Measurements from ENCODE around the gene LRRTM2. TPM values are rescaled to one million over a fixed set of nuclear protein-coding genes. Genes with fewer than 3 reads are reported as not detected.

Gene LRRTM2
- total and polyA plus RNA-seq, 2 donors (not counting 1 experiment from before 2014, with no cell fraction given): 0.01 TPM; not detected in 1

GRCh38 chr5:138850865-138851435, 24.2 kb downstream of the LRRTM2 start:
- 50% methylated on average over 2 of the region's 2 CpGs for WGBS (ENCODE audit: insufficient coverage)
- Histone ChIP-seq H3K9me3 (ENCODE audit: control extremely low read depth in 1 of 3, control insufficient read depth in 2 of 3, insufficient read depth in 1 of 3, low read length in 2 of 3) (no peaks in the 10 kb centered on the region), H3K4me1 (ENCODE audit: control insufficient read depth in 2 of 2, insufficient read depth in 2 of 2, low read length in 2 of 2) (no peaks in the 10 kb centered on the region), H3K27ac (ENCODE audit: low read length in 2 of 2) (no peak overlapping the region), H3K27me3 (replicated peaks in 1 of 4; ENCODE audit: control extremely low read depth in 1 of 4, control insufficient read depth in 3 of 4, insufficient read depth in 4 of 4, low read length in 3 of 4) (no peaks in the 10 kb centered on the region), H4K20me1 (ENCODE audit: control insufficient read depth, insufficient read depth, low read length, poor library complexity, severe bottlenecking) (peaks cover 11% of the 10 kb centered on the region), H3K36me3 (replicated peaks in 1 of 2; ENCODE audit: control extremely low read depth in 1 of 2, control insufficient read depth in 1 of 2, extremely low read depth in 1 of 2, insufficient read depth in 2 of 2, low read length in 1 of 2) (no peaks in the 10 kb centered on the region), H3K4me2 (replicated peaks; ENCODE audit: low read depth, low read length, poor library complexity, severe bottlenecking) (no peak overlapping the region), H3K4me3 (ENCODE audit: control extremely low read depth in 1 of 5, extremely low read depth in 1 of 5, insufficient read depth in 1 of 5, low read depth in 2 of 5, low read length in 4 of 5) (no peak overlapping the region), H3K79me2 (ENCODE audit: control insufficient read depth, insufficient read depth, low read length) (no peaks in the 10 kb centered on the region), H3K9ac (ENCODE audit: low read length) (no peak overlapping the region), H2AFZ (ENCODE audit: insufficient read depth, low read depth, low read length, poor library complexity, severe bottlenecking) (no peak overlapping the region)
- intact Hi-C loops (cut with micrococcal nuclease): no loop called here
- no peak for DNase-seq
- ChIA-PET CTCF (interaction anchor here (0.6 kb wide), 1 partner anchor 616 kb away, joined by 3 read pairs; no protein-coding TSS in a partner anchor), POLR2A (no interaction called here)
- Mint-ChIP-seq H3K4me3 (no peak overlapping the region), H3K27me3 (no peaks in the 10 kb centered on the region), H3K9me3 (ENCODE audit: insufficient read depth) (no peaks in the 10 kb centered on the region), H3K27ac (no peak overlapping the region), H3K4me1 (peaks cover 16% of the 10 kb centered on the region)
- no peak for ATAC-seq (ENCODE audit: low read depth)
- TF ChIP-seq EZH2 (IDR thresholded peaks at IDR 0.05; ENCODE audit: borderline replicate concordance, insufficient read depth, low read depth, low read length, poor library complexity, severe bottlenecking) (no peak), CTCF (IDR thresholded peaks at IDR 0.05) (no peak)

GRCh38 chr5:138849882-138850281, 25.3 kb downstream of the LRRTM2 start:
- ATAC-seq (ENCODE audit: low read depth) (no peak), DNase-seq (no peak)
- no peaks in the 10 kb centered on the region for H3K36me3 ChIP-seq (replicated peaks in 1 of 2; ENCODE audit: control extremely low read depth in 1 of 2, control insufficient read depth in 1 of 2, extremely low read depth in 1 of 2, insufficient read depth in 2 of 2, low read length in 1 of 2)
- Mint-ChIP-seq H3K27ac (no peak overlapping the region), H3K27me3 (no peaks in the 10 kb centered on the region), H3K4me3 (no peak overlapping the region), H3K4me1 (peaks cover 14% of the 10 kb centered on the region), H3K9me3 (ENCODE audit: insufficient read depth) (no peaks in the 10 kb centered on the region)
- H2AFZ ChIP-seq (ENCODE audit: insufficient read depth, low read depth, low read length, poor library complexity, severe bottlenecking): no peak overlapping the region
- TF ChIP-seq EZH2 (IDR thresholded peaks at IDR 0.05; ENCODE audit: borderline replicate concordance, insufficient read depth, low read depth, low read length, poor library complexity, severe bottlenecking) (no peak), CTCF (IDR thresholded peaks at IDR 0.05) (no peak)
- ChIA-PET CTCF (interaction anchor here (1.0 kb wide), 1 partner anchor 25 kb away, joined by 3 read pairs; no protein-coding TSS in a partner anchor), POLR2A (interaction anchor here (0.6 kb wide), 1 partner anchor 19 kb away, joined by 3 read pairs; no protein-coding TSS in a partner anchor)
- no peak overlapping the region for H3K27ac ChIP-seq (ENCODE audit: low read length in 2 of 2)
- H3K9me3 ChIP-seq (ENCODE audit: control extremely low read depth in 1 of 3, control insufficient read depth in 2 of 3, insufficient read depth in 1 of 3, low read length in 2 of 3): no peaks in the 10 kb centered on the region
- WGBS (ENCODE audit: insufficient coverage): 75% methylated on average over 1 of the region's 1 CpG
- H3K4me2 ChIP-seq (replicated peaks; ENCODE audit: low read depth, low read length, poor library complexity, severe bottlenecking): no peak overlapping the region
- H4K20me1 ChIP-seq (ENCODE audit: control insufficient read depth, insufficient read depth, low read length, poor library complexity, severe bottlenecking): peaks cover 11% of the 10 kb centered on the region
- H3K9ac ChIP-seq (ENCODE audit: low read length): no peak overlapping the region
- intact Hi-C loops (cut with micrococcal nuclease): no loop called here
- no peaks in the 10 kb centered on the region for H3K27me3 ChIP-seq (replicated peaks in 1 of 4; ENCODE audit: control extremely low read depth in 1 of 4, control insufficient read depth in 3 of 4, insufficient read depth in 4 of 4, low read length in 3 of 4)
- H3K79me2 ChIP-seq (ENCODE audit: control insufficient read depth, insufficient read depth, low read length): no peaks in the 10 kb centered on the region
- no peaks in the 10 kb centered on the region for H3K4me1 ChIP-seq (ENCODE audit: control insufficient read depth in 2 of 2, insufficient read depth in 2 of 2, low read length in 2 of 2)
- no peak overlapping the region for H3K4me3 ChIP-seq (ENCODE audit: control extremely low read depth in 1 of 5, extremely low read depth in 1 of 5, insufficient read depth in 1 of 5, low read depth in 2 of 5, low read length in 4 of 5)
